ENCODE results near the gene FADS3.

GRCh38 chr11:61875698-61876097 lies 15.6 kb downstream of the FADS3 start:
- TF ChIP-seq ESRRG (CRISPR knock-in tag; IDR thresholded peaks at IDR 0.05) = no peak
- no peak for TF ChIP-seq RARB (CRISPR knock-in tag; IDR thresholded peaks at IDR 0.05)
- no peak for TF ChIP-seq PATZ1 (CRISPR knock-in tag; IDR thresholded peaks at IDR 0.05; ENCODE audit: borderline replicate concordance)
- TF ChIP-seq ISL1 (CRISPR knock-in tag; IDR thresholded peaks at IDR 0.05) = no peak
- TF ChIP-seq ZFP30 (CRISPR knock-in tag; IDR thresholded peaks at IDR 0.05) = no peak
- no peak for TF ChIP-seq TSHZ2 (CRISPR knock-in tag; IDR thresholded peaks at IDR 0.05)
- no peak for TF ChIP-seq ZNF8 (CRISPR knock-in tag; IDR thresholded peaks at IDR 0.05)
- TF ChIP-seq OSR1 (CRISPR knock-in tag; IDR thresholded peaks at IDR 0.05) = no peak
- no peak for TF ChIP-seq ARNTL (CRISPR knock-in tag; IDR thresholded peaks at IDR 0.05; ENCODE audit: borderline replicate concordance, low read depth)
- no peak for TF ChIP-seq CREB5 (CRISPR knock-in tag; IDR thresholded peaks at IDR 0.05; ENCODE audit: low read depth)
- TF ChIP-seq ZC3H10 (CRISPR knock-in tag; IDR thresholded peaks at IDR 0.05) = no peak
